Neural cell (in vitro differentiated cells): ENCODE data around the gene ARL17B. TPM values are rescaled to one million over a fixed set of nuclear protein-coding genes. Genes with fewer than 3 reads are reported as not detected.
"Not testable (repeated sequence)": the region's sequence is repeated elsewhere in the genome, so short reads cannot be mapped to it uniquely, and the experiment has no call there.

ENCODE experiments used
- H2AFZ ChIP-seq: fragments of 200-600, 300-800 bp; sonication (generic), shearing (Covaris generic); 2 replicates; pipeline ENCODE4 v1.6.0; 2014; ENCODE audit warnings: low read depth, mild to moderate bottlenecking, antibody characterized with exemption, low read length, moderate library complexity
- H3F3A ChIP-seq: fragments of 200-600 bp; shearing (Covaris generic); 2 replicates; pipeline ENCODE4 v1.6.1; 2016; ENCODE audit warnings: mild to moderate bottlenecking, moderate library complexity, mixed read lengths, antibody characterized with exemption, low read length; ENCODE audit not compliant: insufficient read depth, poor library complexity, severe bottlenecking
- H3K27ac ChIP-seq: fragments of 200-600, 300-800 bp; sonication (generic), shearing (Covaris generic); 2 replicates; pipeline ENCODE4 v1.5.1; 2014; ENCODE audit warnings: mild to moderate bottlenecking, low read length, moderate library complexity
- H3K27me3 ChIP-seq: fragments of 300-800, 200-600 bp; sonication (generic), shearing (Covaris generic); 2 replicates; pipeline ENCODE4 v1.6.0; 2014; ENCODE audit warnings: mild to moderate bottlenecking, low read depth, low read length, moderate library complexity; ENCODE audit not compliant: insufficient read depth
- H3K36me3 ChIP-seq: fragments of 300-800, 200-600 bp; sonication (generic), shearing (Covaris generic); 2 replicates; pipeline ENCODE4 v1.5.1; 2014; ENCODE audit warnings: mild to moderate bottlenecking, antibody characterized with exemption, low read length, moderate library complexity; ENCODE audit not compliant: insufficient read depth
- H3K4me2 ChIP-seq: fragments of 300-800, 200-600 bp; sonication (generic), shearing (Covaris generic); 2 replicates; pipeline ENCODE4 v1.6.0; 2014; ENCODE audit warnings: mild to moderate bottlenecking, low read length
- H3K4me3 ChIP-seq: fragments of 300-800, 200-600 bp; sonication (generic), shearing (Covaris generic); 2 replicates; pipeline ENCODE4 v1.5.1; 2014; ENCODE audit warnings: mild to moderate bottlenecking, low read length, moderate library complexity
- H3K79me2 ChIP-seq: fragments of 200-600 bp; shearing (Covaris generic); replicated peaks from 2 replicates; pipeline ENCODE4 v1.6.0; 2014; ENCODE audit warnings: mild to moderate bottlenecking, low read length, moderate library complexity; ENCODE audit not compliant: insufficient read depth
- H3K9ac ChIP-seq: fragments of 300-800, 200-600 bp; sonication (generic), shearing (Covaris generic); 2 replicates; pipeline ENCODE4 v1.6.1; 2016; ENCODE audit warnings: mild to moderate bottlenecking, low read length, mixed read lengths
- H3K9me2 ChIP-seq: fragments of 200-600 bp; shearing (Covaris generic); 2 replicates; pipeline ENCODE4 v1.6.1; 2016; ENCODE audit warnings: mild to moderate bottlenecking, low read length, mixed read lengths; ENCODE audit not compliant: insufficient read depth
- H3K9me3 ChIP-seq: fragments of 200-600, 300-800 bp; sonication (generic), shearing (Covaris generic); 2 replicates; pipeline ENCODE4 v1.6.1; 2016; ENCODE audit warnings: mild to moderate bottlenecking, mixed run types, low read length, moderate library complexity, mixed read lengths
- H4K20me1 ChIP-seq: fragments of 200-600 bp; shearing (Covaris generic); 2 replicates; pipeline ENCODE4 v1.6.1; 2016; ENCODE audit warnings: mild to moderate bottlenecking, mixed run types; ENCODE audit not compliant: insufficient read depth
- polyA plus RNA-seq: library from polyadenylated mRNA; depleted of rRNA; stranded (reverse); fragments of >200 nt; gene quantifications from 2 replicates; pipeline ENCODE4 v1.2.3, GENCODE V29; 2014

ARL17B gene
- polyA plus RNA-seq, 1 donor from 2014 or later = 24.2 TPM

DNA sequence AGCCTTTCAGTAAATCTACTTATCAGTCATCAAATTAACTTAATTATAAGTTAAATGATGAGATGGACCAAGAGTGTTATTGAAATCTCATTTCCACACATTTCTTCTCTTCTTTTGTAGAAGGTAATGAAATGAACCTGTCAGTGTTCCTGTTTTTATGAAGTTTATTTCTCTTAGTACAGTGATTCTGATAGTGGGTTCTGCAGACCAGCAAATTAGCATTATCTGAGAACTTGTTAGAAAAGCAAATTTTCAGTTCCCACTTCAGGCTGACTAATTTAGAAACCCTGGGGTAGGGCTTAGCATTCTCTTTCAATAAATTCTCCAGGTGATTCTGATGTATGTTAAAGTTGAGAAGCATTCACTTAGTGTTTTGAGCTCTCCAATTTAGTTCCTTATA lies 23.9 kb upstream of the ARL17B start:
- H3K9ac ChIP-seq, H3K9me3 ChIP-seq, H3K4me2 ChIP-seq, H3F3A ChIP-seq, H3K27me3 ChIP-seq, H3K27ac ChIP-seq, H4K20me1 ChIP-seq, H3K36me3 ChIP-seq, H3K79me2 ChIP-seq, H3K9me2 ChIP-seq, H3K4me3 ChIP-seq, H2AFZ ChIP-seq: not testable (repeated sequence)

DNA sequence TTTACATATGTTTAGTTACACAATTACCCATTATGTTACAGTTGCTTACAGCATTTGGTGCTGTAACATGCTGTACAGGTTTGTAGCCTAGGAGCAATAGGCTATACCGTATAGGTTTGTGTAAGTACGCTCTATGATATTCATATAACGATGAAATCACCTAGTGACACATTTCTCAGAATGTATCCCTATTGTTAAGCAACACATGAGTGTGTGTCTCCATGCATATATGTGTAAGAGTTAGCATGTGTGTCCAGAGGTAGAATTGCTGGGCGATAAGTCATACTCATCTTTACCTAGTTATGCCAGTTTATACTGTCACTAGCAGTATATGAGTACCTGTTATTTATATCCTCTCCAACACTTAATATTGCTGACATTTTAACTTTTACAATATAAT lies 21.6 kb upstream of the ARL17B start:
- not testable (repeated sequence) for H3K27me3 ChIP-seq, H3F3A ChIP-seq, H3K9me2 ChIP-seq, H3K79me2 ChIP-seq, H3K27ac ChIP-seq, H3K9me3 ChIP-seq, H3K36me3 ChIP-seq, H3K9ac ChIP-seq, H4K20me1 ChIP-seq, H3K4me3 ChIP-seq, H2AFZ ChIP-seq, H3K4me2 ChIP-seq

DNA sequence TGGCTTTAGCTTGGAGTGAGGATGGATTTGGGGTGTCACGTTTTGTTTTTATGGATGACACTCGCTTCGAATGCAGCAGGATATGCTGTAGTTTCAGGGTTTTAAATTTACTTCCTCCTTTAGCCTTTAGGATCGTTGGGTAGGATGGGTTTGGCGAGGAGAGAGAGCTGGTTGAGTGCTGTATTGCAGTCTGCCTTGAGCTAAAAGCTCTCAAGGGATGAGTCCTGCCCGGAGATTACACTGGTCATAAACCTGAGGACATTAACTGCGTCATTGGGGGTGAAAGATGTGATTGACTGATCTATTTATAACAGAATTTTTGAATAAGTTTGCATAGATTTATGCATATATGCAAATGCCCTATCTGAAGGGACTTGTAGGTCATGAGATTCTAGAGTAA lies 11.9 kb upstream of the ARL17B start:
- H3K27ac ChIP-seq, H3K4me2 ChIP-seq, H3K79me2 ChIP-seq, H3K9me2 ChIP-seq, H3K27me3 ChIP-seq, H3K4me3 ChIP-seq, H3F3A ChIP-seq, H3K9me3 ChIP-seq, H4K20me1 ChIP-seq, H3K9ac ChIP-seq, H3K36me3 ChIP-seq, H2AFZ ChIP-seq: not testable (repeated sequence)

DNA sequence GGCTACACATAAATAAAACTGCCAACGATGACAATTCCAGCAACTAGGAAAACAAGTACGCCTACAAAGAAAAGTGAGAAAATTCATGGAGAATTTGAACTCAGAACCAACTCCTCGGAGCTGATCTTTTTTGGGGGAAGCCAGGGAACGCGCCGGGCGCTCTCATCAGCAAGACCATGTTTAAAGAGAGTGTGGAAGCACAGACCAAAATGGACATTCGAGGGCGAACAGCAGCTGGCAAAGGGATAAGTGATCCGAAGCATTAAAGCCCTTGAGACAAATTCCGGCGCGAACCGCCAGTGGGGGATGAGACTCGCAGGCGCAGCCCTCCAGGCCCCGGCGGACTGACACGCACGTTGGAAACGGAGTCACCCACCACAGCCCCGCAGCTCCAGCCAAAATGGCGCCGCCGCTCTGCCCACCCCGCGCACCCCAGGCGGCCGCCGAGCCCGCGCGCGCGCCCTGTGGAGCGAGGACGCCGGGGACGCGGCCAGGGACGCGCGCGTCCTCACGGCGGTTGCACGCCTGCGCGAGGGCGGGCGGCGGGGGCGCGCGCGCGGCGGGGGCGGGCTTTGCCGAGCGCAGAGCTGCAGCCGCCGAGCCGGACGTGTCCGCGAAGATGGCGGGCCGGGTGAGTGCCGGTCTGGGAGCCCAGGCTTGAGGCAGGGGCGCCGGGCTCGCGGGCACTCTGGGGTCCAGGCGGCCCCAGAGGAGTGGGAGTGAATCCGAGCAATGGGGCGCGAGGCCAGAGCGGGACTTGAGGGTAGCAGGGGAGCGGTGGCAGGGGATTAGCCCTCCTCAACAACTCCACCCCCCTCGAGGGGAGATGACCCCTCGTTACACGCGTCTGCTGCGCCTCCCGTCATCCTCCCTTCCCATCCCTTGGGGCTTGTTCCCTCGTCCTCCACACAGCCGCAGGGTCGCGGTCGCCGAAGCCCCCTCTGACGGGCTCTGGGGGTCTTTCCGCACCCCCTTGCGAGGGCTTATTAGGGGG lies 11.0 kb upstream of the ARL17B start:
- not testable (repeated sequence) for H3K36me3 ChIP-seq, H4K20me1 ChIP-seq, H3K9me3 ChIP-seq, H3K9ac ChIP-seq, H3K27me3 ChIP-seq, H3K9me2 ChIP-seq, H3K27ac ChIP-seq, H3K4me3 ChIP-seq, H3F3A ChIP-seq, H3K79me2 ChIP-seq, H2AFZ ChIP-seq, H3K4me2 ChIP-seq

DNA sequence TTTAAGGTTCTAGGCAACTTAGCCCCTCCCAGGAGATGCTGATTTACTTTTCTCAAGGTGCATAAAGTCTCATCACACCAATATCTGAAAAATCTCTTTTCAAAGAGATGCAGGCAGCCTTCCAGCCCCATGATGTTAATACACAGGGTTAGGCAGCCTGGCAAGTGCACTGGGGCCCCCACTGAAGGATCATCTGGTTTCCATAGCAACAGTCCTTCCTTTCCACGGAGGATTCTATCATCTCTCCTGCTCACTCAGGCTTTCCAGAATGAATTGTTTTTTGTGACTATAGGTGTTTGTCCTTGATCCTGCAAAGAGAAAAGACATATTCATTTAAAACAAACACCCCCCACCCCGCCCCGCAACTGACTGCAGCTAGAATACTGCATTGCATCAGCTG lies 6.0 kb upstream of the ARL17B start:
- not testable (repeated sequence) for H3K4me3 ChIP-seq, H3K79me2 ChIP-seq, H4K20me1 ChIP-seq, H3K27me3 ChIP-seq, H3K9me3 ChIP-seq, H3K27ac ChIP-seq, H3K9me2 ChIP-seq, H3K4me2 ChIP-seq, H3K36me3 ChIP-seq, H2AFZ ChIP-seq, H3F3A ChIP-seq, H3K9ac ChIP-seq

DNA sequence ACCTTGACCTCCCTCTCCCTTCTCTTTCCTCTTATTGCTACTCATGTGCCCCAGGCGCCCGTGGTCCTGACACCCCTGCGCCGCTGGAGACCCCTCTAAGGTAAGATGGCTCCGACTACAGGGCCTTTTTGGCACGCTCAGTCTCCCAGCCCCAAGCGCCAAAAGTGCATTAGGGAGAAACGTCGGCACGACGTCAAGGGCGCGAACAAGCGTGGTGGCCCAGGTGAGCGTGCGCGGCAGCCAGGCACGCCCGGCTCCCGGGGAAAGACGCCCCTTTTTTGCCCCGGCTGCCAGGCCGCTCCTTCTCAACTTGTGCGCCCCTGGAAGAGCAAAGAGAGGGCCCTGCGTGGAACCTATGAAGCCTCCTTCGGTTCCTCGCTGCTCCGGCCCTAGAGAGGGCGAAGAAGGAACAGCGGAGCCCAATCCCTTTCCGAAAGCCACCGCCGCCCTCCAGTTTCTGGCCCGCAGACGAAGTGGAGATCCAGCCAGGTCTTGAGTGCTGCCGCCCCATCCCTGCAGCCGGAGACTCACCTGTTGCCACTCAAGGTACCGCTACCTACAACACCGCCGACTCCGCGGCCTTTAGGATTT lies 326 bp downstream of the ARL17B start:
- not testable (repeated sequence) for H4K20me1 ChIP-seq, H3K79me2 ChIP-seq, H3K27me3 ChIP-seq, H3K4me3 ChIP-seq, H3K9ac ChIP-seq, H3K9me3 ChIP-seq, H2AFZ ChIP-seq, H3K36me3 ChIP-seq, H3K27ac ChIP-seq, H3K9me2 ChIP-seq, H3K4me2 ChIP-seq, H3F3A ChIP-seq

DNA sequence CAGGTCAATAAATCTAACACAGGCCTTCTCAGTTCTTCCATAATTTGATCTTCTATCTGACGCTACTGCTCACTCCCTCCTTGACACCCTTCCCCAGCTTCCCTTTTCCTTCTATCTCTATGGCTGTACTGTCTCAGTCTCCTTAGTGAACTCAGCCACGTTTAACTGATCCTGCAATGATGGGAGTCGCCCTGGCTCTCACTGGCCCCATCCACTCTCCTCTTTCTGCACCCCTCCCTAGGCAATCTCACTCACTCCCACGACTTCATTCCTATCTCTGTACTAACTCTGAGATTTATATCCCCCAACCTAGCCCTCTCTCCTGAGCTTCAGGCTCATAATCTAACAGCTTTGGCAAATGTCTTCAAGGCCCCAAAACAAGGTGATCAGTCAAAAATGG lies 7.7 kb downstream of the ARL17B start:
- not testable (repeated sequence) for H3K79me2 ChIP-seq, H3F3A ChIP-seq, H4K20me1 ChIP-seq, H3K4me2 ChIP-seq, H3K9me2 ChIP-seq, H3K27me3 ChIP-seq, H3K36me3 ChIP-seq, H3K4me3 ChIP-seq, H3K9ac ChIP-seq, H2AFZ ChIP-seq, H3K27ac ChIP-seq, H3K9me3 ChIP-seq

DNA sequence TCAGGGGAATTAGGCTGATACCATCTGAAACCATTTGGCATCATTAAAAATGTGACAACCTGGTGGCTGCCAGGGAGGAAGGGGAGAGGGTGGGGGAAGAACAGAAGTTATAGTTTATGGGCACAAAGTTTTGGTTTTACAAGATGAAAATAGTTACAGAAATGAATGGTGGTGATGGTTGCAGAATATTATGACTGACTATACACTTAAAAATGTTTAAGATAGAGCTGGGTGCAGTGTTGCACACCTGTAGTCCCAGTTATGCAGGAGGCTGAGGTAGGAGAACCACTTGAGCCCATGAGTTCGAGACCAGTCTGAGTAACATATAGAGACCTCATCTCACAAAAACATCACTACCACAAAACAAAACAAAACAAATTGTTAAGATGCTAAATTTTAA lies 12.5 kb downstream of the ARL17B start:
- H3K27ac ChIP-seq, H3K9me3 ChIP-seq, H3K9me2 ChIP-seq, H3F3A ChIP-seq, H3K27me3 ChIP-seq, H3K4me3 ChIP-seq, H2AFZ ChIP-seq, H4K20me1 ChIP-seq, H3K4me2 ChIP-seq, H3K79me2 ChIP-seq, H3K9ac ChIP-seq, H3K36me3 ChIP-seq: not testable (repeated sequence)
